Upper lobe of right lung (tissue), 1 donor: ENCODE results near the gene DENND5B. TPM values are rescaled to one million over a fixed set of nuclear protein-coding genes. Genes with fewer than 3 reads are reported as not detected.

Source experiments
- ATAC-seq: fragments of 200-7000 bp; cut with Tn5 transposase; one replicate; pipeline ENCODE4 v1.9.1; 2020; ENCODE audit warnings: mild to moderate bottlenecking, moderate library complexity
- DNase-seq: peaks from one replicate; pipeline ENCODE4 v3.0.0-alpha.2; 2020
- H3K27ac ChIP-seq: fragments of 200-600 bp; one replicate; pipeline ENCODE4 v1.8.0; 2022
- H3K27me3 ChIP-seq: fragments of 200-600 bp; one replicate; pipeline ENCODE4 v1.8.0; 2022; ENCODE audit warnings: mild to moderate bottlenecking
- H3K36me3 ChIP-seq: fragments of 200-600 bp; one replicate; pipeline ENCODE4 v1.8.0; 2022
- H3K4me1 ChIP-seq: fragments of 200-600 bp; one replicate; pipeline ENCODE4 v1.8.0; 2022
- H3K4me3 ChIP-seq: fragments of 200-600 bp; one replicate; pipeline ENCODE4 v1.8.0; 2022; ENCODE audit warnings: mild to moderate bottlenecking
- H3K9me3 ChIP-seq: fragments of 200-600 bp; one replicate; pipeline ENCODE4 v1.8.0; 2022
- CTCF ChIP-seq: fragments of 200-600 bp; IDR thresholded peaks from one replicate; pipeline ENCODE4 v1.8.0; 2022; ENCODE audit warnings: antibody characterized with exemption
- intact Hi-C: fragments of 100-400 bp; cut with DNase I; formaldehyde crosslinking; loops from one replicate; pipeline ENCODE4 v1.11.0; 2022
- total RNA-seq: library from RNA; stranded (reverse); fragmentation: NEBNext Ultra II Directional; extraction: Animal tissue kit (Norgen Biotek cat#: 25700); gene quantifications from one replicate; pipeline ENCODE4 v1.2.1, GENCODE V29; 2021
- donor health status: DM: no; HTN: yes; CAD: no; lungs with severe emphysema.

DENND5B gene
- total RNA-seq, 1 donor from 2014 or later: 7.5 TPM

DNA sequence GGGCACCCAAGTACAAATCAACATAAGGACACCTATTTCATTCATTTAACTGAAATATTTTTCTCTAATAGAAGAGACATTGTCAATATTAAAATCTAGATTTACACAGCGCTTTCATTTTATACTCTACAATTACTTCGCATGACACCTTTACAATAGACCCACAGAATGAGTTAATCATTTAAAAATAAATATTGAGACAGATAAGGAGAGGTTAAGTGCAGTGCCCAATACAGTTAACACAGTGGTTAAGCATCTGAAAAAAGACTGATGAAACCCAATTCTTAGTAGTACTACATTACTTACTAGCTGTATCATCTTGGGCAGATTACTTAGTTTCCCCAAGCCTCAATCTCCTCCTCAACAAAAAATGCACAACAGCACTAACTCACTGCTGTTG is 116.2 kb downstream of the DENND5B start:
- Histone ChIP-seq H3K9me3 (no peaks in the 10 kb centered on the region), H3K27me3 (no peaks in the 10 kb centered on the region), H3K4me1 (no peaks in the 10 kb centered on the region), H3K4me3 (no peak overlapping the region), H3K27ac (no peak overlapping the region), H3K36me3 (no peaks in the 10 kb centered on the region)
- intact Hi-C loops: no loop called here
- DNase-seq: no peak
- ATAC-seq: no peak
- no peak for TF ChIP-seq CTCF

- no peak for TF ChIP-seq CTCF
- H3K4me3 ChIP-seq: no peak overlapping the region
- DNase-seq: no peak
- no peaks in the 10 kb centered on the region for H3K36me3 ChIP-seq
- no peaks in the 10 kb centered on the region for H3K9me3 ChIP-seq
- H3K4me1 ChIP-seq: no peaks in the 10 kb centered on the region
- H3K27me3 ChIP-seq: no peaks in the 10 kb centered on the region
- intact Hi-C loops: no loop called here
- no peak overlapping the region for H3K27ac ChIP-seq
- no peak for ATAC-seq
Observed at GRCh38 chr12:31471823-31472222, 119.1 kb downstream of the DENND5B start.

DNA sequence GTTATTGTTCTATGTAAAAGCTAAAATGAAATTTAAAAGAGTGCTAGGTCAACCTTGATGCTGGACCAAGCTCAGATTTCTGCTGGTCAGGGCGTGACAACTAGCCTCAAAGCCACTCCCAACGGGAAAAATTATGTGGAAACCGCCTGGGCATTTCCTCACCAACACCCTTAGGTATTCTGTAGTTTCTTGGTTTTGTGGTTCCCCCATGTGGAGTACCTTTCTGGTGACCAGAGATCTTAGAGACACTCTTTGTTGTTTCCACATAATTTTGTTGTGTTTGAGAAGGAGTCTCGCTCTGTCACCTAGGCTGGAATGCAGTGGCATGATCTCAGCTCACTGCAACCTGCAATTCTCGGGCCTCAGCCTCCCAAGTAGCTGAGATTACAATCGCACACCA is 119.9 kb downstream of the DENND5B start:
- TF ChIP-seq CTCF: no peak
- Histone ChIP-seq H3K27ac (no peak overlapping the region), H3K4me1 (no peaks in the 10 kb centered on the region), H3K27me3 (no peaks in the 10 kb centered on the region), H3K9me3 (no peaks in the 10 kb centered on the region), H3K36me3 (no peaks in the 10 kb centered on the region), H3K4me3 (no peak overlapping the region)
- intact Hi-C loops: no loop called here
- DNase-seq: no peak
- no peak for ATAC-seq

- Histone ChIP-seq H3K27me3 (no peaks in the 10 kb centered on the region), H3K36me3 (no peaks in the 10 kb centered on the region), H3K27ac (no peak overlapping the region), H3K4me1 (no peaks in the 10 kb centered on the region), H3K9me3 (no peaks in the 10 kb centered on the region), H3K4me3 (no peak overlapping the region)
- DNase-seq (no peak), ATAC-seq (no peak)
- no peak for TF ChIP-seq CTCF
- intact Hi-C loops: no loop called here
Observed at GRCh38 chr12:31470459-31470858, 120.5 kb downstream of the DENND5B start.

DNA sequence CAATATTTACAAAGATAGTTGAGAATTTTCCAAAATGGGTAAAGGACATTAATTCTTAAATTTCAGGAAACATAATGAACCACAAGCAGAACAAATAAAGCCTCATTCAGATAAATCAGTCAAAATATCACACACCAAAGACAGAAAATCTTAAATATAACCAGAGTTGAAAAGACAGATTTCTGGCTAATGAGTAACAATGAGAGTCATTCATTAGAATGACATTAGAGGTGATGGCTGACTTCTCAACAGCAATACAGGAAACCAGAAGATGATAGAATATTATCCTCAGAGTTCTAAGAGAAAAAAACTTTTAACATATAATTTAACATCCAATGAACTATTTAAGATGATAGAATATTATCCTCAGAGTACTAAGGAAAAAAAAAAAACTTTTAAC is 124.2 kb downstream of the DENND5B start:
- Histone ChIP-seq H3K36me3 (no peaks in the 10 kb centered on the region), H3K4me3 (no peak overlapping the region), H3K27ac (no peak overlapping the region), H3K9me3 (no peaks in the 10 kb centered on the region), H3K27me3 (no peaks in the 10 kb centered on the region), H3K4me1 (no peaks in the 10 kb centered on the region)
- intact Hi-C loops: no loop called here
- ATAC-seq (no peak), DNase-seq (no peak)
- TF ChIP-seq CTCF: no peak

- intact Hi-C loops: no loop called here
- Histone ChIP-seq H3K4me1 (no peaks in the 10 kb centered on the region), H3K4me3 (no peak overlapping the region), H3K9me3 (no peaks in the 10 kb centered on the region), H3K27ac (no peak overlapping the region), H3K36me3 (no peaks in the 10 kb centered on the region), H3K27me3 (no peaks in the 10 kb centered on the region)
- ATAC-seq: no peak
- no peak for TF ChIP-seq CTCF
- DNase-seq: no peak
Observed at GRCh38 chr12:31465002-31465401, 125.9 kb downstream of the DENND5B start.
